ENCODE data around the gene HNRNPA1L2. TPM values are rescaled to one million over a fixed set of nuclear protein-coding genes. Genes with fewer than 3 reads are reported as not detected.

Gene HNRNPA1L2
- total and polyA plus RNA-seq, 11 donors = 0.81 to 4.7 (median 3.2) TPM

GRCh38 chr13:52686376-52686775 lies 44.1 kb downstream of the HNRNPA1L2 start:
- no peak for ATAC-seq
- H3K36me3 ChIP-seq = peaks cover 0 to 100% (median 59%) of the 10 kb centered on the region in 9 donors
- no peaks in the 10 kb centered on the region for H3K9me3 ChIP-seq
- no peaks in the 10 kb centered on the region for H3K27me3 ChIP-seq
- no peak for DNase-seq
- H3K4me3 ChIP-seq = no peak overlapping the region
- TF ChIP-seq, protein P1, sequence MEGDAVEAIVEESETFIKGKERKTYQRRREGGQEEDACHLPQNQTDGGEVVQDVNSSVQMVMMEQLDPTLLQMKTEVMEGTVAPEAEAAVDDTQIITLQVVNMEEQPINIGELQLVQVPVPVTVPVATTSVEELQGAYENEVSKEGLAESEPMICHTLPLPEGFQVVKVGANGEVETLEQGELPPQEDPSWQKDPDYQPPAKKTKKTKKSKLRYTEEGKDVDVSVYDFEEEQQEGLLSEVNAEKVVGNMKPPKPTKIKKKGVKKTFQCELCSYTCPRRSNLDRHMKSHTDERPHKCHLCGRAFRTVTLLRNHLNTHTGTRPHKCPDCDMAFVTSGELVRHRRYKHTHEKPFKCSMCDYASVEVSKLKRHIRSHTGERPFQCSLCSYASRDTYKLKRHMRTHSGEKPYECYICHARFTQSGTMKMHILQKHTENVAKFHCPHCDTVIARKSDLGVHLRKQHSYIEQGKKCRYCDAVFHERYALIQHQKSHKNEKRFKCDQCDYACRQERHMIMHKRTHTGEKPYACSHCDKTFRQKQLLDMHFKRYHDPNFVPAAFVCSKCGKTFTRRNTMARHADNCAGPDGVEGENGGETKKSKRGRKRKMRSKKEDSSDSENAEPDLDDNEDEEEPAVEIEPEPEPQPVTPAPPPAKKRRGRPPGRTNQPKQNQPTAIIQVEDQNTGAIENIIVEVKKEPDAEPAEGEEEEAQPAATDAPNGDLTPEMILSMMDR (IDR thresholded peaks at IDR 0.05) = no peak
- no peak for TF ChIP-seq POLR2A (IDR thresholded peaks at IDR 0.05)
- no peak overlapping the region for H3K27ac ChIP-seq
- no peaks in the 10 kb centered on the region for H3K4me1 ChIP-seq
- intact Hi-C loops (cut with DNase I) = no loop called here
- WGBS, 4 donors = 94 to 97% (median 97%) methylated on average over 4 of the region's 4 CpGs

Other genes starting within 250 kb of the HNRNPA1L2 start
- 10 to 100 TPM in 2 of 9 donors, 1 to 10 TPM in 7; 5.4 to 10.1 (median 6.4) TPM for gene THSD1, start 236.3 kb upstream of the HNRNPA1L2 start, total RNA-seq
- gene THSD1, start 236.3 kb upstream of the HNRNPA1L2 start, polyA plus RNA-seq = 1 to 10 TPM; 2.7 to 6.5 TPM
- gene VPS36, start 191.8 kb upstream of the HNRNPA1L2 start, total RNA-seq = 10 to 100 TPM; 27.8 to 38.5 (median 32.8) TPM
- gene VPS36, start 191.8 kb upstream of the HNRNPA1L2 start, polyA plus RNA-seq = 10 to 100 TPM; 15.0 to 24.7 TPM
- gene CKAP2, start 187.0 kb upstream of the HNRNPA1L2 start, total RNA-seq = 10 to 100 TPM in 4 of 9 donors, 1 to 10 TPM in 5; 5.0 to 16.1 (median 9.3) TPM
- 1 to 10 TPM; 1.4 to 3.9 TPM for gene CKAP2, start 187.0 kb upstream of the HNRNPA1L2 start, polyA plus RNA-seq
- gene SUGT1, start 10.4 kb downstream of the HNRNPA1L2 start, total RNA-seq = 10 to 100 TPM; 32.7 to 59.2 (median 47.4) TPM
- 10 to 100 TPM; 42.6 to 70.8 TPM for gene SUGT1, start 10.4 kb downstream of the HNRNPA1L2 start, polyA plus RNA-seq
- not detected for gene CNMD, start 97.4 kb downstream of the HNRNPA1L2 start, total RNA-seq
- gene CNMD, start 97.4 kb downstream of the HNRNPA1L2 start, polyA plus RNA-seq = not detected
- gene PCDH8, start 206.2 kb downstream of the HNRNPA1L2 start, total RNA-seq = not detected
- not detected for gene PCDH8, start 206.2 kb downstream of the HNRNPA1L2 start, polyA plus RNA-seq

Measured in heart left ventricle (tissue), 16 donors.